NB4 (cell line): ENCODE results near the gene CLMP.

Experiments used
- MYC ChIP-seq: IDR thresholded peaks from 2 replicates; pipeline ENCODE4 v1.6.1; 2011; ENCODE audit warnings: low read depth, low read length
- POLR2A ChIP-seq: IDR thresholded peaks from 2 replicates; pipeline ENCODE4 v1.6.1; 2011; ENCODE audit warnings: mild to moderate bottlenecking; ENCODE audit not compliant: insufficient read length; ENCODE audit errors: extremely low read depth
- TF ChIP-seq, protein P1 (sequence below): IDR thresholded peaks from one replicate; pipeline ENCODE4 v1.5.1; 2012; ENCODE audit warnings: low read depth, low read length
- TF ChIP-seq, protein P2 (sequence below): IDR thresholded peaks from 2 replicates; pipeline ENCODE4 v1.6.1; 2011; ENCODE audit warnings: low read depth, low read length

DNA sequence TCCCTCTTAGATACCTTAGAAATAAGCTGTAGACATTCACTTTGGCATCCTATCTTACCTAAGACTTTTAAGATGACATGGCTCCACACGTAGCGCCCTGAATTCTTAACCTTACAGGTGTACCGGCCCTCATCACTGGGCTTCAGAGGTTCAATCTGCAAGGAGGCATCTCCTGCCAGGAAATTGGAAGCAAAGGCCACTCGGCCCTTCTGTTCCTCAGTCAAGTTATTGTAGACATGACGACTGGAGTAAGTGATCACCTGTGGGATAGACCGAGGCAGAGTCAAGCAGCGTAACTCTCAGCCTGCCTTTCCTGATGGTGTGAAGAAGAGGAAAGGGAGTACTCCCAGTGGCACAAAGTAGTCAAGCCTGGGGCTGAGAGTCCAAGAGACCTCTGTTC is 110.6 kb downstream of the CLMP start:
- TF ChIP-seq, protein P1, sequence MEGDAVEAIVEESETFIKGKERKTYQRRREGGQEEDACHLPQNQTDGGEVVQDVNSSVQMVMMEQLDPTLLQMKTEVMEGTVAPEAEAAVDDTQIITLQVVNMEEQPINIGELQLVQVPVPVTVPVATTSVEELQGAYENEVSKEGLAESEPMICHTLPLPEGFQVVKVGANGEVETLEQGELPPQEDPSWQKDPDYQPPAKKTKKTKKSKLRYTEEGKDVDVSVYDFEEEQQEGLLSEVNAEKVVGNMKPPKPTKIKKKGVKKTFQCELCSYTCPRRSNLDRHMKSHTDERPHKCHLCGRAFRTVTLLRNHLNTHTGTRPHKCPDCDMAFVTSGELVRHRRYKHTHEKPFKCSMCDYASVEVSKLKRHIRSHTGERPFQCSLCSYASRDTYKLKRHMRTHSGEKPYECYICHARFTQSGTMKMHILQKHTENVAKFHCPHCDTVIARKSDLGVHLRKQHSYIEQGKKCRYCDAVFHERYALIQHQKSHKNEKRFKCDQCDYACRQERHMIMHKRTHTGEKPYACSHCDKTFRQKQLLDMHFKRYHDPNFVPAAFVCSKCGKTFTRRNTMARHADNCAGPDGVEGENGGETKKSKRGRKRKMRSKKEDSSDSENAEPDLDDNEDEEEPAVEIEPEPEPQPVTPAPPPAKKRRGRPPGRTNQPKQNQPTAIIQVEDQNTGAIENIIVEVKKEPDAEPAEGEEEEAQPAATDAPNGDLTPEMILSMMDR: no peak
- TF ChIP-seq POLR2A (no peak), MYC (no peak)
- TF ChIP-seq, protein P2, sequence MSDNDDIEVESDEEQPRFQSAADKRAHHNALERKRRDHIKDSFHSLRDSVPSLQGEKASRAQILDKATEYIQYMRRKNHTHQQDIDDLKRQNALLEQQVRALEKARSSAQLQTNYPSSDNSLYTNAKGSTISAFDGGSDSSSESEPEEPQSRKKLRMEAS: no peak
